ENCODE measurements around the gene NUTF2.

DNA sequence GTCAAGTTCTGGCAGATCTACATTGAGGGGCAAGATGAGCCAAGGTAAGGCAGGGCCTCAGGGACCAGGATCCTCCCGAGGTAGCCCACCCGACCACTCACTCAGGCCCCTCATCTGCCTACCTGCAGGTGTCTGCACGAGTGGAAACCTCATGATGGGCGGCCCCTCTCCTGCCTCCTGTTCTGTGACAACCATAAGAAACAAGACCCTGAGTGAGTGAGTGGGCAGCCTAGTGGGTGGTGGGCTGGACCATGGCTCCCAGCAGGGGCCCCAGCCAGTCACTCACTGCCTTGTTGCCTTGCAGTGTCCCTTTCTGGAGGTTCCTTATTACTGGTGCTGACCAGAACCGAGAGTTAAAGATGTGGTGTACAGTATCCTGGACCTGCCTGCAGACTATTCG is 31.5 kb downstream of the NUTF2 start:
- TF ChIP-seq, protein P1, sequence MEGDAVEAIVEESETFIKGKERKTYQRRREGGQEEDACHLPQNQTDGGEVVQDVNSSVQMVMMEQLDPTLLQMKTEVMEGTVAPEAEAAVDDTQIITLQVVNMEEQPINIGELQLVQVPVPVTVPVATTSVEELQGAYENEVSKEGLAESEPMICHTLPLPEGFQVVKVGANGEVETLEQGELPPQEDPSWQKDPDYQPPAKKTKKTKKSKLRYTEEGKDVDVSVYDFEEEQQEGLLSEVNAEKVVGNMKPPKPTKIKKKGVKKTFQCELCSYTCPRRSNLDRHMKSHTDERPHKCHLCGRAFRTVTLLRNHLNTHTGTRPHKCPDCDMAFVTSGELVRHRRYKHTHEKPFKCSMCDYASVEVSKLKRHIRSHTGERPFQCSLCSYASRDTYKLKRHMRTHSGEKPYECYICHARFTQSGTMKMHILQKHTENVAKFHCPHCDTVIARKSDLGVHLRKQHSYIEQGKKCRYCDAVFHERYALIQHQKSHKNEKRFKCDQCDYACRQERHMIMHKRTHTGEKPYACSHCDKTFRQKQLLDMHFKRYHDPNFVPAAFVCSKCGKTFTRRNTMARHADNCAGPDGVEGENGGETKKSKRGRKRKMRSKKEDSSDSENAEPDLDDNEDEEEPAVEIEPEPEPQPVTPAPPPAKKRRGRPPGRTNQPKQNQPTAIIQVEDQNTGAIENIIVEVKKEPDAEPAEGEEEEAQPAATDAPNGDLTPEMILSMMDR (IDR thresholded peaks at IDR 0.05; ENCODE audit: poor library complexity) = no peak
- TF ChIP-seq EZH2 (IDR thresholded peaks at IDR 0.05; ENCODE audit: borderline replicate concordance) (no peak), EZH2phosphoT487 (IDR thresholded peaks at IDR 0.05; ENCODE audit: low read depth, severe bottlenecking, unreplicated experiment) (no peak)

Data from hepatocyte (in vitro differentiated cells).